IPS DF 4.7 (cell line): Measurements from ENCODE around the gene PSMA6.
"Not testable (repeated sequence)": the region's sequence is repeated elsewhere in the genome, so short reads cannot be mapped to it uniquely, and the experiment has no call there.

Experiments
- DNase-seq: peaks from one replicate; pipeline ENCODE4 v3.0.0-alpha.2; 2013; ENCODE audit warnings: low spot score; ENCODE audit errors: extremely low read depth

PSMA6 gene

GRCh38 chr14:35319509-35319908 is 27.3 kb downstream of the PSMA6 start:
- DNase-seq, result no peak

- no peak for DNase-seq
These were observed 28.3 kb downstream of the PSMA6 start for GRCh38 chr14:35320472-35320871.

- no peak for DNase-seq
These were observed 34.2 kb downstream of the PSMA6 start for GRCh38 chr14:35326375-35326774.

GRCh38 chr14:35331605-35332516 is 39.7 kb downstream of the PSMA6 start:
- DNase-seq, result no peak

- DNase-seq, result no peak
These were observed 40.5 kb downstream of the PSMA6 start for GRCh38 chr14:35332517-35333263.

- DNase-seq, result no peak
These were observed 41.1 kb downstream of the PSMA6 start for GRCh38 chr14:35333264-35333730.

DNA sequence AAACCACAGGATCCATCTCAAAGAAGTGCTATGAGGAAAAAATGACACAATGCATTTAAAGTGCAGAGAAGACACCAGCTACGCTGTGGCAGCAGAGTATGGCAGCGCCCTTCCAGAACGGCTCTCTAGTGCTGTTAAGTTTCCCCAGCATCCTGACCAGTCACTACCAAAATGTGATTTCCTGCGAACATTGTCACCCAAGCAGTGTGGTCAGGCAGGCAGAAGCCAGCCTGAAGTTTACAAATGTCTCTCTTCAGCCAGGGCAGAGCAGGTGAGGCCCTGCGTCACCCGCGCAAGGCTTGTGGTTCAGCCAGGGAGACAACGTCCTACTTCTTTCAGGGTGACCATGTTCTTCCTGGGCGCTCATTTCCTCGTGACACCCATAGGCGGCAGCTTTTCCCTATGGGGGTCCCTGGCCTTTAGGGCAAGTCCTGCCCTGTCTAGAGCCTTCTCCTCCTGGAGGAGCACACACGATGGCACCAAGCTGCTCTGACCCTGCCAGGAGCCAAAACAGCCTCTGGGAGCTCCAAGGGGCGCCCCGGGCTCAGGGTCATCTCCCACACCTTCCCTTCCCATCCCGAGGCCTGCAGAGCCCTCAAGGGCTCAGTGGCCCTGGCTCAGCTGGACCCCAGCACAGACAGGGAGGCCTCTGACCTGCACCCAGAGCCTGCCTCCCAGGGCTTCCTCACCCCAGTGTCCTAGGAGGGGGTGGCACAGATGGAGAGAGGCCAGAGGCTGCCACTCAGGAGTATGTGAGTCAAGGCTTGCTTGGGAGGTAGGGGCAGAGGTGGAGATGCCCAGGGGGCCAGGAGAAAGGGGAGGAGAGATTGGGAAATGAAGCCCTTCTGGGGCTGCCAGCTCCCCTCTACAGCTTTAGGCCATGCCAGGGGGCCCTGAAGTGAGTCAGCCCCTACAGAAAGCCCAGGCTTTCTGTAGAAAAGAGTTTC is 41.9 kb downstream of the PSMA6 start:
- no peak for DNase-seq

DNA sequence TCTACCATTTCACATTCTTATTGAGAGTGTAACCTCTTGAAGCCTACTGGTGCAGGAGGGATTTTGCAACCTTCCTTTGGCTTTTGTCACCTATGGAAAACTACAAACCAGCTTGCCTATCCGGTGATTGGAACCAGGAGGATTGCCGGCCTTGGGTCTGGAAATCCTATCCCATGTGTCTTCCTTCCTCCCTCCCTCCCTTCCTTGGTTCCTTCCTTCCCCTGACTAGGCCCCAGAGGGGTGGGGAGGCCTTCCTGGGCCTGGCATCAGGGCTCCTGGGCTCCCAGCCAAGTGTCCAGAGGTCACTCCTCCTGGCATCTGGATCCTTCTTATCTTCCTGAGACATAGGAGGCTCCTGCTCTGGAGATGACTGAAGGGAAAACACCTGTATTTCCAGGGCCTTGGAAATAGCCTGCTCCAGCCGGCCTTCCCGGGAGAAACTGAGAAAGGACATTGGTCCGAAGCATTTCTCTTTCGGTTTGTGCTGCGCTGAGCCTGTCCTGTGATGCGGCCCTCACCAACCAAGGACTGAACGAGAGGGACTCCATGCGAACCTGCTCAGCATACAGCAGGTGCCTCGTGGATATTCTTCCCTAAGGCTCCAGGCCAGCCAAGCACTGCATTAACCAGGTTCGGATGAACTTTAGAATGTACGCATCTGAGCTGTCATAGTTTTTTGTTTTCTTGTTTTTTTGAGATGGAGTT is 43.4 kb downstream of the PSMA6 start:
- DNase-seq, result no peak

- DNase-seq, result not testable (repeated sequence)
These were observed 44.0 kb downstream of the PSMA6 start for GRCh38 chr14:35336171-35336493.

GRCh38 chr14:35336494-35337268 is 44.5 kb downstream of the PSMA6 start:
- no peak for DNase-seq

DNA sequence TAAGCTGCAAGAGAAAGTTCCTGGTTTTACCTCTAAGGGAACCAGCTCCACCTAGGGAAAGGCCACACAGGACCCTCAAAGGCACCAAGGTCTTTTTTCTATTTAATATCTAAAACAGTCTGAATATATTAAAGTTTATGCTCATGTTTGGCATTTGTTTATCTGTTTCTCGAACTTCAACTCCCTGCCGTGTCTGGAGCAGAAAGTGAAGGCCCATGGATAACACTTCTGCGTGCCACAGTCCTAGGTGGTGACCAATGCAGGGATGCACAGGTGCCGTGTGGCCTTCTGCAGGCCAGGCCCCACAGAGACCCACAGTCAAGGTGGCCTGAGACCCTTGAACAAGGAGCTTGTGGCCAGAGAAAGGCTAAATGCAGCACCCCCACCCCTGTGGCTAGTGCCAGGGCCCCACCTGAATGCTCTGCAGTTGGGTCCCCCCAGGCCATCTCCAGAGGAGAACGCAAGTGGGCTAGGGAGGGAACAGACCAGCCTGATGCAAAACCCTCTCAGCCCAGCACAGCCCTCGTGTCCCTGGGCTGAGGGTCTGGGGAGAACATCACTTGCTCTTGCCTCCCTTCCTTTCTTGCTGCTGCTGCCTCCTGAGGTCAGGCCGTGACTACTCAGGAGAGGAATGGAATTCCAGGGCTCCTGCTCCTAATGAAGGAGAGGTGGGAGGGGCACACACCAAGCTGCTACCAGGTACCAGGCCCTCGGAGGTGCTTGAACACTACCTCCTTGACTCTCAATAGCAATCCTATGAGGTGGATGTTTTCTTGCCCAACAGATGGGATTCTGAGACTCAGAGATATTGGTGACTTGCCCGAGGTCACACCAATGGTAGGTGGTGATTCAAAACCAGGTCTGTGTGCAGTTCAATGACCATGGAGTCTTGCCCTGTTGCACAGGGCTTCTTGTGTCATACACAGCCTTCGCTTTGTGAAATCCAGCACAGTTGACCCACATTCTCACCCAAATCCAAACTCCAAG is 45.4 kb downstream of the PSMA6 start:
- DNase-seq, result no peak

DNA sequence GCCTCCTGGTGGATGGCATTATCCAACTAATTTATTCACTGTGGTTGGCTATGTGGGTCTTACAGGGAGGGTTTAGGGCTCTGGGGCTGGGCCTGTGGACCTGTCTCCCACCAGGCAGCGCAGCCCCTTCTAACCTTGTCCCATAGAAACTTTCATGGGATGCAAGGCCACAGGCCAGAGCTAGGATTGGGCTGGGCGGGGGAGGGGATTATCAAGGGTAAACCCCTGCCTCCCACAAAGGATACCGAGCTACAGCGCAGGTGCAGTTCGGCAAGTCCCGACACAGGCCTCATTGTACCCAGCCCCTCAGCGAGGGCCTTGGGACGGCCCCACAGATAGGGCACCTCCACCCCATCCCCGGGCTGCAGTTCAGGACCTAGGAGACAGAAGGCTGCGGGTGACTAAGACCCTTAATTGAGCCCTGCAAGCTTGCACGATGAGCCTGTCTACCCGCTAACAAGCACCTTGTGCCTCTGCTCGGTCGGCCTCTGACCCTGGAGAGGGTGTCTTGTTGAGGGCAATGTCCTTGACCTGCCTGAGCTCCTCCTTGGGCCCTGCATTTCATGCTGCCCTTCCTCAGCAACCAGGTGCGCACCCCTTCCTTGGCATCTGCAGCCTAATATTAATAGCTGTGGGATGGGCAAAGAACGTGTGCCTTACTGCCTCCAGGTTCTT is 46.7 kb downstream of the PSMA6 start:
- no peak for DNase-seq

GRCh38 chr14:35339761-35340406 is 47.7 kb downstream of the PSMA6 start:
- DNase-seq, result no peak

GRCh38 chr14:35340616-35341453 is 48.7 kb downstream of the PSMA6 start:
- no peak for DNase-seq

DNA sequence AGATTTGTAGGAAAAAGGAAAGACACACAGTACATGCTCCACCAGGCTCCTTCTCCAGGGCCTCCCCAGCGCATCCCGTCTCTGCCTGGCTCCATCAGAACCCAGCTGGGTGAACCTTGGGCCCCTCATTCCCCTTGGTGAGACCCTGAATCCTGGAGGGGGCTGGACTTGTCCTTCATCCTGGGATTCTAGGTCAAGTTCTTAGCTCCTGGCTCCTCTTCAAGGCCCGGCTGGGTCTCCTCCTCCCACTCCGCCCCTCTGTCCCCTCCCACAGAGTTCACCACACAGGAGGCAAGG is 49.2 kb downstream of the PSMA6 start:
- DNase-seq, result no peak

GRCh38 chr14:35341751-35342488 is 49.7 kb downstream of the PSMA6 start:
- no peak for DNase-seq
